OCI-LY1 (cell line): ENCODE data around the gene ACAA1.

Experiments
- H2AFZ ChIP-seq: fragments of 200-600 bp; sonication (generic), shearing (Covaris generic); 2 replicates; pipeline ENCODE4 v1.6.0; 2014; ENCODE audit warnings: antibody characterized with exemption, mild to moderate bottlenecking, low read length
- H3F3A ChIP-seq: fragments of 200-600 bp; sonication (generic), shearing (Covaris generic); 2 replicates; pipeline ENCODE4 v1.6.0; 2014; ENCODE audit warnings: mild to moderate bottlenecking, antibody characterized with exemption, low read length, moderate library complexity; ENCODE audit not compliant: insufficient read depth
- H3K27ac ChIP-seq: fragments of 200-600 bp; sonication (generic); 2 replicates; pipeline ENCODE4 v1.5.1; 2014; ENCODE audit warnings: low read length, mixed run types, mild to moderate bottlenecking, low read depth; ENCODE audit not compliant: poor library complexity, severe bottlenecking
- H3K27me3 ChIP-seq: fragments of 200-600 bp; sonication (generic); 2 replicates; pipeline ENCODE4 v1.6.0; 2014; ENCODE audit warnings: antibody characterized with exemption, mild to moderate bottlenecking, low read length, moderate library complexity; ENCODE audit not compliant: insufficient read depth
- H3K36me3 ChIP-seq: fragments of 200-600 bp; sonication (generic); 2 replicates; pipeline ENCODE4 v1.6.1; 2014; ENCODE audit warnings: mild to moderate bottlenecking, antibody characterized with exemption, low read length, moderate library complexity, mixed read lengths; ENCODE audit not compliant: insufficient read depth
- H3K4me1 ChIP-seq: fragments of 200-600 bp; sonication (generic); 2 replicates; pipeline ENCODE4 v1.5.1; 2014; ENCODE audit warnings: mild to moderate bottlenecking, low read length, moderate library complexity; ENCODE audit not compliant: insufficient read depth, severe bottlenecking
- H3K4me2 ChIP-seq: fragments of 200-600 bp; sonication (generic), shearing (Covaris generic); 2 replicates; pipeline ENCODE4 v1.6.1; 2014; ENCODE audit warnings: low read length
- H3K4me3 ChIP-seq: fragments of 200-600 bp; sonication (generic); 2 replicates; pipeline ENCODE4 v1.5.1; 2014; ENCODE audit warnings: low read length, low read depth, mild to moderate bottlenecking, mixed read lengths; ENCODE audit not compliant: poor library complexity, severe bottlenecking
- H3K79me2 ChIP-seq: fragments of 200-600 bp; shearing (Covaris generic); 2 replicates; pipeline ENCODE4 v1.6.1; 2016; ENCODE audit warnings: mixed run types, low read length, mixed read lengths; ENCODE audit not compliant: insufficient read depth
- H3K9ac ChIP-seq: fragments of 200-600 bp; sonication (generic), shearing (Covaris generic); 2 replicates; pipeline ENCODE4 v1.6.1; 2014; ENCODE audit warnings: mild to moderate bottlenecking, low read length, mixed read lengths
- H3K9me2 ChIP-seq: fragments of 200-600 bp; sonication (generic), shearing (Covaris generic); 2 replicates; pipeline ENCODE4 v1.6.1; 2014; ENCODE audit warnings: low read depth, mild to moderate bottlenecking, low read length, mixed read lengths
- H3K9me3 ChIP-seq: fragments of 200-600 bp; shearing (Covaris generic); 2 replicates; pipeline ENCODE4 v1.6.1; 2014; ENCODE audit warnings: low read length, mixed read lengths
- H4K20me1 ChIP-seq: fragments of 200-600 bp; sonication (generic), shearing (Covaris generic); 2 replicates; pipeline ENCODE4 v1.6.0; 2016; ENCODE audit warnings: mild to moderate bottlenecking, low read length; ENCODE audit not compliant: insufficient read depth
- EZH2 ChIP-seq: fragments of 200-600 bp; sonication (generic), shearing (Covaris generic); IDR thresholded peaks from 2 replicates; pipeline ENCODE4 v1.8.0; 2017; ENCODE audit warnings: borderline replicate concordance, mixed run types, mild to moderate bottlenecking, antibody characterized with exemption, low read length, moderate library complexity, mixed read lengths
- TF ChIP-seq, protein P1 (sequence below): fragments of 200-600 bp; sonication (generic), shearing (Covaris generic); IDR thresholded peaks from 2 replicates; pipeline ENCODE4 v1.5.1; 2017; ENCODE audit warnings: mild to moderate bottlenecking, antibody characterized with exemption, low read length, moderate library complexity, mixed read lengths

ACAA1 gene

DNA sequence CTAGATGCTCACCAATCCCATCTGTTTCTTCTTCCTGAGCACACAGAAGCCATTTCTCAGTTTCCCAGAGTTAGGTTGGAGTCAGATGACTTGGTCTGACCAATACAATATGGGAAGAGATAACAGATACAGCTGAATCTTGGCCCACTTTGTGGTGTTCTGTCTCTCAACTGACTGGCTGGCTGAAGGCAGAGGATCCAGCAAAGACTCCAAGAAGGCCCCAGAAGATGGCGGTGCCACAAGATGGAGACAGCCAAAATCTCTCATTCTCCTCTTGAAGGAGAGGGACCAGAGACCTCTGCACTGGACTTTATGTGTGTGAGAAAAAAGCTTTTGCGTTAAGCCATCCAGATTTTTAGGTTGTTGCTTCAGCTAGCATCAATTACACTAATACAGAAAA lies 20.2 kb upstream of the ACAA1 start:
- Histone ChIP-seq H3K9me2 (no peaks in the 10 kb centered on the region), H3K27ac (no peak overlapping the region)

DNA sequence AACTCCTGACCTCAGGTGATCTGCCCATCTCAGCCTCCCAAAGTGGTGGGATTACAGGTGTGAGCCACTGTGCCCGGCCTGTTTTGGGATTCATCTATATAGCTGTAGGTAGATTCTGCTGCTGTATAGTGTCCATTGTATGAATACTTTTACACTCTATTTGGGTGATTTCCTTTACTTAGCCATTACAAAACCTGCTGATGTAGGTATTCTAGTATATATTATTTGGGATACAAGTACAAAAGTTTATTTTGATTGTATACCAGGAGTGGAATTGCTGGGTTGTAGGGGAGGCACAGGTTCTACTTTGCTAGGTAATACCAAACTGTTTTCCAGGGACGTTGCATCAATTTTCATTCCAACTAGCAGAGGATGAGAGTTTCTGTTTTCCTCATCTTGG lies 18.9 kb upstream of the ACAA1 start:
- no peak overlapping the region for H3K4me3 ChIP-seq
- H4K20me1 ChIP-seq = no peaks in the 10 kb centered on the region
- no peaks in the 10 kb centered on the region for H3K27me3 ChIP-seq
- no peak overlapping the region for H3K4me2 ChIP-seq
- no peaks in the 10 kb centered on the region for H3K79me2 ChIP-seq
- H3K36me3 ChIP-seq = no peaks in the 10 kb centered on the region
- no peaks in the 10 kb centered on the region for H3F3A ChIP-seq
- H2AFZ ChIP-seq = no peak overlapping the region
- no peaks in the 10 kb centered on the region for H3K9me2 ChIP-seq
- no peaks in the 10 kb centered on the region for H3K9me3 ChIP-seq
- no peaks in the 10 kb centered on the region for H3K4me1 ChIP-seq
- no peak overlapping the region for H3K9ac ChIP-seq
- TF ChIP-seq, protein P1, sequence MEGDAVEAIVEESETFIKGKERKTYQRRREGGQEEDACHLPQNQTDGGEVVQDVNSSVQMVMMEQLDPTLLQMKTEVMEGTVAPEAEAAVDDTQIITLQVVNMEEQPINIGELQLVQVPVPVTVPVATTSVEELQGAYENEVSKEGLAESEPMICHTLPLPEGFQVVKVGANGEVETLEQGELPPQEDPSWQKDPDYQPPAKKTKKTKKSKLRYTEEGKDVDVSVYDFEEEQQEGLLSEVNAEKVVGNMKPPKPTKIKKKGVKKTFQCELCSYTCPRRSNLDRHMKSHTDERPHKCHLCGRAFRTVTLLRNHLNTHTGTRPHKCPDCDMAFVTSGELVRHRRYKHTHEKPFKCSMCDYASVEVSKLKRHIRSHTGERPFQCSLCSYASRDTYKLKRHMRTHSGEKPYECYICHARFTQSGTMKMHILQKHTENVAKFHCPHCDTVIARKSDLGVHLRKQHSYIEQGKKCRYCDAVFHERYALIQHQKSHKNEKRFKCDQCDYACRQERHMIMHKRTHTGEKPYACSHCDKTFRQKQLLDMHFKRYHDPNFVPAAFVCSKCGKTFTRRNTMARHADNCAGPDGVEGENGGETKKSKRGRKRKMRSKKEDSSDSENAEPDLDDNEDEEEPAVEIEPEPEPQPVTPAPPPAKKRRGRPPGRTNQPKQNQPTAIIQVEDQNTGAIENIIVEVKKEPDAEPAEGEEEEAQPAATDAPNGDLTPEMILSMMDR = no peak
- no peak for TF ChIP-seq EZH2
- H3K27ac ChIP-seq = no peak overlapping the region

More for the DNA sequence above, 20.2 kb upstream of the ACAA1 start:
- Histone ChIP-seq H3K4me2 (no peak overlapping the region), H3F3A (no peaks in the 10 kb centered on the region), H3K79me2 (no peaks in the 10 kb centered on the region), H2AFZ (no peak overlapping the region), H3K9me3 (no peaks in the 10 kb centered on the region), H3K4me1 (no peaks in the 10 kb centered on the region), H3K27me3 (no peaks in the 10 kb centered on the region), H3K36me3 (no peaks in the 10 kb centered on the region), H3K4me3 (no peak overlapping the region), H3K9ac (no peak overlapping the region), H4K20me1 (no peaks in the 10 kb centered on the region)
- no peak for TF ChIP-seq EZH2
- TF ChIP-seq, protein P1 = no peak

DNA sequence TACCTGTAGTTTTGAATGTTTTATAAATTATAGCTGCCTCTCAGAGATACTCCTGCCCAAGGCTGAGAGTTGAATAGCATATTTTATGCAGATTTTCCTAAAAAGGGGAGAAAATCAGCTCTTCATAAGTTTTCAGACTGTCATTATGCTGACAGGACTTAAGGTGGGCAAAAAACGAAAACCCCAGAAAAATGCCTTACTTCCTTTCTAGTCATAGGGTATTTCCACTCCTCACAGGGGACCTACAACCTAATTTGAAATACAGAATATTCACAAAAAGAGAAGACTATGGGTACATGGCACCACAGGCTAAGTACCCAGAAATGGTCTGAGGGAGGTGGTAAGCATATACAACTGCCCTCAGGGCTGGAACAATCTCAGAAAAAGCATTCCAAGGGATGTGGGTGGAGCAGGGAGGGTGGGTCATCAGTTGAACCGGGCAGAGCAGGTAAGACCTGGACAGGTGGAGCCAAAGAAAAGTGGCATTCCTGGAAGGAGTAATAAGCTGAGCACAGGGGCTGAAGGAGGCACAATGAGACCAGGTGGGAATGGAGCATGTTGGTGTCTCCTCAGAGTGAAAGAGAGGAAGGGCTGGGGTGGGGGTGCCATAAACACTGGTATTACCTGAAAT lies 17.8 kb upstream of the ACAA1 start:
- H4K20me1 ChIP-seq = no peaks in the 10 kb centered on the region

More for the DNA sequence above, 17.8 kb upstream of the ACAA1 start:
- H3K9me3 ChIP-seq = no peaks in the 10 kb centered on the region
- no peaks in the 10 kb centered on the region for H3K36me3 ChIP-seq
- H3K9me2 ChIP-seq = no peaks in the 10 kb centered on the region
- H3K79me2 ChIP-seq = no peaks in the 10 kb centered on the region
- H3K4me3 ChIP-seq = no peak overlapping the region
- no peak overlapping the region for H2AFZ ChIP-seq
- H3K4me2 ChIP-seq = no peak overlapping the region
- H3K27me3 ChIP-seq = no peaks in the 10 kb centered on the region
- no peak overlapping the region for H3K27ac ChIP-seq
- H3K9ac ChIP-seq = no peak overlapping the region
- H3F3A ChIP-seq = no peaks in the 10 kb centered on the region
- H3K4me1 ChIP-seq = peaks cover under 1% of the 10 kb centered on the region
- TF ChIP-seq, protein P1 = no peak
- TF ChIP-seq EZH2 = no peak
